Measurements from ENCODE around the gene LIPA. TPM values are rescaled to one million over a fixed set of nuclear protein-coding genes. Genes with fewer than 3 reads are reported as not detected.
"Not testable (repeated sequence)": the region's sequence is repeated elsewhere in the genome, so short reads cannot be mapped to it uniquely, and the experiment has no call there.

Gene LIPA
- total and polyA plus RNA-seq, 11 donors: 4.8 to 127 (median 18.8) TPM

- Histone ChIP-seq H3K4me3 (no peak overlapping the region), H3K36me3 (no peaks in the 10 kb centered on the region), H3K27ac (no peak overlapping the region), H3K4me1 (no peaks in the 10 kb centered on the region), H3K27me3 (no peaks in the 10 kb centered on the region), H3K9me3 (no peaks in the 10 kb centered on the region)
- ATAC-seq: no peak
- WGBS, 4 donors: 68 to 94% (median 78%) methylated on average over 4 of the region's 4 CpGs
- TF ChIP-seq CTCF (IDR thresholded peaks at IDR 0.05): no peak
- TF ChIP-seq POLR2A (IDR thresholded peaks at IDR 0.05): no peak
- no peak for DNase-seq
- intact Hi-C loops (cut with DNase I): no loop called here
Observed at GRCh38 chr10:89197473-89197872, 54.1 kb downstream of the LIPA start.

GRCh38 chr10:89191301-89191700, 60.3 kb downstream of the LIPA start:
- H3K9me3 ChIP-seq; intact Hi-C loops (cut with DNase I); H3K27ac ChIP-seq; H3K4me3 ChIP-seq; H3K27me3 ChIP-seq; ATAC-seq; DNase-seq; H3K4me1 ChIP-seq; H3K36me3 ChIP-seq: not testable (repeated sequence)
- 95 to 97% (median 97%) methylated on average over 3 of the region's 3 CpGs for WGBS, 4 donors

GRCh38 chr10:89189211-89189734, 62.3 kb downstream of the LIPA start:
- Histone ChIP-seq H3K27me3 (no peaks in the 10 kb centered on the region), H3K36me3 (no peaks in the 10 kb centered on the region), H3K4me1 (peaks cover 0 to 6% (median 0%) of the 10 kb centered on the region in 12 donors), H3K27ac (no peak overlapping the region), H3K9me3 (no peaks in the 10 kb centered on the region), H3K4me3 (no peak overlapping the region)
- DNase-seq: no peak
- intact Hi-C loops (cut with DNase I): no loop called here
- 88 to 95% (median 90%) methylated on average over 2 of the region's 2 CpGs for WGBS, 4 donors
- no peak for ATAC-seq
- TF ChIP-seq POLR2A (IDR thresholded peaks at IDR 0.05): no peak
- no peak for TF ChIP-seq CTCF (IDR thresholded peaks at IDR 0.05)

GRCh38 chr10:89185658-89186057, 65.9 kb downstream of the LIPA start:
- no peak overlapping the region for H3K27ac ChIP-seq
- no peak overlapping the region for H3K4me3 ChIP-seq
- DNase-seq (no peak), ATAC-seq (no peak)
- TF ChIP-seq POLR2A (IDR thresholded peaks at IDR 0.05) (no peak), CTCF (IDR thresholded peaks at IDR 0.05) (no peak)
- no peaks in the 10 kb centered on the region for H3K36me3 ChIP-seq
- H3K4me1 ChIP-seq: peaks cover 0 to 6% (median 0%) of the 10 kb centered on the region in 12 donors
- intact Hi-C loops (cut with DNase I): no loop called here
- H3K9me3 ChIP-seq: peaks cover 0 to 7% (median 2%) of the 10 kb centered on the region in 12 donors
- no peaks in the 10 kb centered on the region for H3K27me3 ChIP-seq

- Histone ChIP-seq H3K27ac (no peak overlapping the region), H3K9me3 (peaks cover 0 to 12% (median 4%) of the 10 kb centered on the region in 12 donors), H3K4me1 (peaks cover 0 to 6% (median 0%) of the 10 kb centered on the region in 12 donors), H3K4me3 (no peak overlapping the region), H3K36me3 (no peaks in the 10 kb centered on the region), H3K27me3 (no peaks in the 10 kb centered on the region)
- intact Hi-C loops (cut with DNase I): no loop called here
- no peak for DNase-seq
- WGBS, 4 donors: 73 to 76% (median 75%) methylated on average over 3 of the region's 3 CpGs
- ATAC-seq: no peak
- TF ChIP-seq POLR2A (IDR thresholded peaks at IDR 0.05): no peak
- no peak for TF ChIP-seq CTCF (IDR thresholded peaks at IDR 0.05)
Observed at GRCh38 chr10:89184638-89185037, 66.9 kb downstream of the LIPA start.
